Measurements from ENCODE around the gene PEX5. TPM values are rescaled to one million over a fixed set of nuclear protein-coding genes. Genes with fewer than 3 reads are reported as not detected.
A peak's percentile ranks its signal among the peaks of the same experiment; 100 is the strongest.

Gene PEX5
- total RNA-seq, 4 donors from 2014 or later, result 58.1 to 70.6 (median 65.7) TPM

GRCh38 chr12:7150356-7150755 is 39.1 kb upstream of the PEX5 start:
- peaks cover 0 to 7% (median 2%) of the 10 kb centered on the region in 4 donors for H3K4me1 ChIP-seq
- no peak for TF ChIP-seq POLR2A (IDR thresholded peaks at IDR 0.05)
- no peak for TF ChIP-seq EP300 (IDR thresholded peaks at IDR 0.05)
- TF ChIP-seq CTCF (IDR thresholded peaks at IDR 0.05), result no peak
- no peaks in the 10 kb centered on the region for H3K27me3 ChIP-seq
- no peak overlapping the region for H3K4me3 ChIP-seq
- H3K9me3 ChIP-seq, result no peaks in the 10 kb centered on the region
- H3K27ac ChIP-seq, result no peak overlapping the region
- peaks cover 0 to 79% (median 4%) of the 10 kb centered on the region in 3 donors for H3K36me3 ChIP-seq
- 83 to 86% methylated on average over 12 of the region's 12 CpGs for WGBS, 2 donors
- no peak for DNase-seq (ENCODE audit: low spot score in 2 of 2)

- Histone ChIP-seq H3K27me3 (no peaks in the 10 kb centered on the region), H3K27ac (no peak overlapping the region), H3K4me3 (no peak overlapping the region), H3K4me1 (peaks cover 0 to 2% (median 0%) of the 10 kb centered on the region in 4 donors), H3K9me3 (no peaks in the 10 kb centered on the region), H3K36me3 (peaks cover 0 to 80% (median 4%) of the 10 kb centered on the region in 3 donors)
- TF ChIP-seq CTCF (IDR thresholded peaks at IDR 0.05) (no peak), EP300 (IDR thresholded peaks at IDR 0.05) (no peak), POLR2A (IDR thresholded peaks at IDR 0.05) (no peak)
- DNase-seq (ENCODE audit: low spot score in 2 of 2), result no peak
- 91 to 95% methylated on average over 6 of the region's 6 CpGs for WGBS, 2 donors
Observed at GRCh38 chr12:7150841-7151240, 38.6 kb upstream of the PEX5 start.

- peak in 1 of 2 donors; percentile 50 for DNase-seq (ENCODE audit: low spot score in 2 of 2)
- Histone ChIP-seq H3K36me3 (peaks cover 0 to 80% (median 4%) of the 10 kb centered on the region in 3 donors), H3K9me3 (no peaks in the 10 kb centered on the region), H3K27me3 (no peaks in the 10 kb centered on the region), H3K4me3 (no peak overlapping the region), H3K4me1 (no peaks in the 10 kb centered on the region), H3K27ac (no peak overlapping the region)
- 84 to 88% methylated on average over 6 of the region's 6 CpGs for WGBS, 2 donors
- TF ChIP-seq CTCF (IDR thresholded peaks at IDR 0.05) (no peak), EP300 (IDR thresholded peaks at IDR 0.05) (no peak), POLR2A (IDR thresholded peaks at IDR 0.05) (no peak)
Observed at GRCh38 chr12:7151532-7151931, 38.0 kb upstream of the PEX5 start.

- H3K9me3 ChIP-seq, result no peaks in the 10 kb centered on the region
- H3K27me3 ChIP-seq, result no peaks in the 10 kb centered on the region
- no peak for DNase-seq (ENCODE audit: low spot score in 2 of 2)
- H3K36me3 ChIP-seq, result peaks cover 0 to 87% (median 4%) of the 10 kb centered on the region in 3 donors
- H3K27ac ChIP-seq, result peak overlapping the region in 1 of 4 donors; percentile 3
- 65 to 76% methylated on average over 4 of the region's 4 CpGs for WGBS, 2 donors
- H3K4me1 ChIP-seq, result no peaks in the 10 kb centered on the region
- no peak overlapping the region for H3K4me3 ChIP-seq
- no peak for TF ChIP-seq EP300 (IDR thresholded peaks at IDR 0.05)
- TF ChIP-seq POLR2A (IDR thresholded peaks at IDR 0.05), result no peak
- TF ChIP-seq CTCF (IDR thresholded peaks at IDR 0.05), result no peak
Observed at GRCh38 chr12:7152818-7153217, 36.7 kb upstream of the PEX5 start.

- WGBS, 2 donors, result 83% methylated on average over 6 of the region's 6 CpGs
- no peak overlapping the region for H3K27ac ChIP-seq
- H3K36me3 ChIP-seq, result peaks cover 0 to 87% (median 4%) of the 10 kb centered on the region in 3 donors
- no peaks in the 10 kb centered on the region for H3K9me3 ChIP-seq
- TF ChIP-seq EP300 (IDR thresholded peaks at IDR 0.05) (no peak), CTCF (IDR thresholded peaks at IDR 0.05) (no peak), POLR2A (IDR thresholded peaks at IDR 0.05) (no peak)
- no peak for DNase-seq (ENCODE audit: low spot score in 2 of 2)
- peaks cover 0 to 3% (median 0%) of the 10 kb centered on the region in 4 donors for H3K4me1 ChIP-seq
- no peak overlapping the region for H3K4me3 ChIP-seq
- H3K27me3 ChIP-seq, result no peaks in the 10 kb centered on the region
Observed at GRCh38 chr12:7154042-7154441, 35.4 kb upstream of the PEX5 start.
